Mucosa of descending colon (tissue), 3 donors: ENCODE data around the gene RAPGEF2. TPM values are rescaled to one million over a fixed set of nuclear protein-coding genes. Genes with fewer than 3 reads are reported as not detected.
A peak's percentile ranks its signal among the peaks of the same experiment; 100 is the strongest.

ENCODE experiments used
- ATAC-seq: fragments of 200-7000 bp; cut with Tn5 transposase; one replicate; pipeline ENCODE4 v1.9.1; 2020; ENCODE audit warnings: mild to moderate bottlenecking, moderate library complexity
- DNase-seq, 3 donors: peaks; one replicate each; pipeline ENCODE4 v3.0.0-alpha.2; 2020
- H3K36me3 ChIP-seq: fragments of 200-600 bp; one replicate; pipeline ENCODE4 v1.8.0; 2021; ENCODE audit warnings: low read depth, mild to moderate bottlenecking
- H3K4me1 ChIP-seq: fragments of 200-600 bp; one replicate; pipeline ENCODE4 v1.8.0; 2021; ENCODE audit warnings: low read depth, mild to moderate bottlenecking
- H3K4me3 ChIP-seq: fragments of 200-600 bp; one replicate; pipeline ENCODE4 v1.8.0; 2021; ENCODE audit warnings: mild to moderate bottlenecking
- H3K9me3 ChIP-seq: fragments of 200-600 bp; one replicate; pipeline ENCODE4 v1.8.0; 2021; ENCODE audit warnings: mild to moderate bottlenecking
- CTCF ChIP-seq: fragments of 200-600 bp; IDR thresholded peaks from one replicate; pipeline ENCODE4 v1.8.0; 2022; ENCODE audit warnings: antibody characterized with exemption, mild to moderate bottlenecking
- intact Hi-C, 2 donors: fragments of 100-400 bp; cut with DNase I in 1 of 2; cut with micrococcal nuclease in 1 of 2; formaldehyde crosslinking; loops; one replicate each; pipeline versions ENCODE4 v1.11.0 to v1.11.1; 2022; cut with DNase I, micrococcal nuclease
- total RNA-seq, 3 donors: library from RNA; stranded (reverse); fragmentation: NEBNext Ultra II Directional in 2 of 3; extraction: Animal tissue kit (Norgen Biotek cat#: 25700) in 2 of 3; gene quantifications; one replicate each; pipeline versions ENCODE4 v1.2.1 to v1.2.4, GENCODE V29; 2021 to 2023
- donor health status: DM: no; HTN: no; CAD: no; lungs with moderate emphysema.
- donor health status: DM: no; HTN: no; CAD: no.
- donor health status: DM: no; HTN: yes; CAD: no.

Gene RAPGEF2
- total RNA-seq, 3 donors from 2014 or later = 42.8 to 68.2 (median 55.1) TPM

- Histone ChIP-seq H3K4me1 (peaks cover 3% of the 10 kb centered on the region), H3K4me3 (no peak overlapping the region), H3K36me3 (no peaks in the 10 kb centered on the region), H3K9me3 (no peaks in the 10 kb centered on the region)
- no peak for DNase-seq
- intact Hi-C loops = no loop called here
- no peak for ATAC-seq
- no peak for TF ChIP-seq CTCF
Observed at GRCh38 chr4:159221280-159221679, 118.4 kb downstream of the RAPGEF2 start.

GRCh38 chr4:159222043-159222552, 119.2 kb downstream of the RAPGEF2 start:
- intact Hi-C loops = no loop called here
- Histone ChIP-seq H3K4me1 (peaks cover 3% of the 10 kb centered on the region), H3K4me3 (no peak overlapping the region), H3K9me3 (no peaks in the 10 kb centered on the region), H3K36me3 (no peaks in the 10 kb centered on the region)
- DNase-seq (no peak), ATAC-seq (peak; percentile 56)
- no peak for TF ChIP-seq CTCF

- Histone ChIP-seq H3K9me3 (no peaks in the 10 kb centered on the region), H3K36me3 (no peaks in the 10 kb centered on the region), H3K4me1 (peaks cover 13% of the 10 kb centered on the region), H3K4me3 (no peak overlapping the region)
- ATAC-seq = peak; percentile 65
- DNase-seq = no peak
- intact Hi-C loops = no loop called here
- TF ChIP-seq CTCF = no peak
Observed at GRCh38 chr4:159224408-159224807, 121.5 kb downstream of the RAPGEF2 start.

- DNase-seq = no peak
- H3K9me3 ChIP-seq = no peaks in the 10 kb centered on the region
- no peak overlapping the region for H3K4me3 ChIP-seq
- intact Hi-C loops = no loop called here
- ATAC-seq = peak; percentile 57
- TF ChIP-seq CTCF = no peak
- no peaks in the 10 kb centered on the region for H3K36me3 ChIP-seq
- H3K4me1 ChIP-seq = peaks cover 13% of the 10 kb centered on the region
Observed at GRCh38 chr4:159227378-159227777, 124.5 kb downstream of the RAPGEF2 start.

GRCh38 chr4:159227984-159228383, 125.1 kb downstream of the RAPGEF2 start:
- H3K4me1 ChIP-seq = peaks cover 13% of the 10 kb centered on the region
- no peaks in the 10 kb centered on the region for H3K9me3 ChIP-seq

More at GRCh38 chr4:159227984-159228383, 125.1 kb downstream of the RAPGEF2 start:
- DNase-seq = peak; percentile 58 to 68 (median 65)
- peak; percentile 93 for ATAC-seq
- TF ChIP-seq CTCF = no peak
- Histone ChIP-seq H3K36me3 (no peaks in the 10 kb centered on the region), H3K4me3 (no peak overlapping the region)
- intact Hi-C loops = no loop called here
